GM06990 (cell line): ENCODE measurements around the gene AIRE.

Experiments used
- DNase-seq: peaks from one replicate; pipeline ENCODE4 v3.0.0-alpha.2; 2011; ENCODE audit not compliant: insufficient read length; ENCODE audit errors: extremely low read depth
- H3K27me3 ChIP-seq: replicated peaks from 2 replicates; pipeline ENCODE4 v1.6.0; 2011; ENCODE audit warnings: low read length; ENCODE audit not compliant: control insufficient read depth, insufficient read depth
- H3K36me3 ChIP-seq: 2 replicates; pipeline ENCODE4 v1.5.1; 2011; ENCODE audit warnings: low read length; ENCODE audit not compliant: control insufficient read depth, insufficient read depth
- H3K4me3 ChIP-seq: replicated peaks from 2 replicates; pipeline ENCODE4 v1.5.1; 2011; ENCODE audit warnings: low read depth, mild to moderate bottlenecking, control low read depth, low read length
- CTCF ChIP-seq: IDR thresholded peaks from 2 replicates; pipeline ENCODE4 v1.5.1; 2011; ENCODE audit warnings: low read length, control low read depth, mild to moderate bottlenecking, inconsistent platforms; ENCODE audit not compliant: insufficient read depth, poor library complexity, severe bottlenecking

The AIRE gene

DNA sequence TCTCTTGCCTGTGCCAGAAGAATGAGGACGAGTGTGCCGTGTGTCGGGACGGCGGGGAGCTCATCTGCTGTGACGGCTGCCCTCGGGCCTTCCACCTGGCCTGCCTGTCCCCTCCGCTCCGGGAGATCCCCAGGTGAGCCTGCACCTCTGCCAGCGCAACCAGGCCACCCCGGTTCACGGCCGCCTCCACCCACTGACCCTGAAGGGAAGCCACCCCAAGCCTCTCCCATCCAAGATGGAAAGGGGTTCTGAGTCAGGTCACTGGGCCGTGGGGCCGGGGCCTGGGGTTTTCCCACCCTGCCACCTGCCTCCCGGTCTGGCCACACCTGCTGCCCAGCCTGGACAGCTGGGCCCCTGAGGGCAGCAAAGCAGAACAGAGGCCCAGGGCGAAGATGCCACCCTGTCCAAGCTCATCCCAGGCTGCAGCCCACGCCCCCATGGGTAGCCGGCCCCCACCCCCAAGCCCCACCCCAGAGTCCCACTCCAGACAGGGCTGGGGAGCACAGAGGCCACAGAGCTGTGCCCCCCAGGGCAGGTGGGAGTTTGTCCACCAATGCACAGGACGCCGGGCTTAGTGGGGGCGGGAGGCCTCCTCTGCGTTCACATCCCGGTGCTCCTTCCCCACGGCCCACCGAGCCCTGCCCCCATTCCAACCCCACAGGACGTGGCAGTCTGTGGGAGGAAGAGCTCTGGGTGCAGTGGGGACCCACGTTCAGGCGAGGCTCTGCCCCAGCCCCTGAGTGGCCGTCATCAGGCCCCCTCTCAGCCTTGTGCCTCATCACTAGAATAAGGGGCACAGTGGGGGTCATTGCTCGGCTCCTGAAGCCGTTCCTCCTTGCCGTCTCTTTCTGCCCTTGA lies 5.6 kb downstream of the AIRE start:
- Histone ChIP-seq H3K4me3 (no peak overlapping the region), H3K36me3 (no peaks in the 10 kb centered on the region), H3K27me3 (no peaks in the 10 kb centered on the region)
- no peak for TF ChIP-seq CTCF
- DNase-seq, result peak; percentile 15

- no peak overlapping the region for H3K4me3 ChIP-seq
- H3K27me3 ChIP-seq, result no peaks in the 10 kb centered on the region
- peak; percentile 3 for DNase-seq
- TF ChIP-seq CTCF, result no peak
- no peaks in the 10 kb centered on the region for H3K36me3 ChIP-seq
Observed at GRCh38 chr21:44291936-44292811, 6.5 kb downstream of the AIRE start.

DNA sequence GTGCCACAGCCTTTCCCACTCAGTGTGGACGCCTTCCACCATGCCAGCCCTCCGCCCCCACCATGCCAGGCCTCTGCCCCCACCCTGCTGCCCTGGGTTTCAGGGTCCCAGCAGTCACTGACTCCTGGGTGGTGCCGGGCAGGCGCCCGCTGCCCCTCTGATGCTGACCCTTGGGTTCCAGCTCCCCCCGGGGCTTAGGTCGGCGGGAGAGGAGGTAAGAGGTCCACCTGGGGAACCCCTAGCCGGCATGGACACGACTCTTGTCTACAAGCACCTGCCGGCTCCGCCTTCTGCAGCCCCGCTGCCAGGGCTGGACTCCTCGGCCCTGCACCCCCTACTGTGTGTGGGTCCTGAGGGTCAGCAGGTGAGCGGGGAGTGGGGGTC lies 7.1 kb downstream of the AIRE start:
- no peaks in the 10 kb centered on the region for H3K36me3 ChIP-seq
- no peaks in the 10 kb centered on the region for H3K27me3 ChIP-seq
- no peak overlapping the region for H3K4me3 ChIP-seq
- no peak for TF ChIP-seq CTCF
- no peak for DNase-seq

DNA sequence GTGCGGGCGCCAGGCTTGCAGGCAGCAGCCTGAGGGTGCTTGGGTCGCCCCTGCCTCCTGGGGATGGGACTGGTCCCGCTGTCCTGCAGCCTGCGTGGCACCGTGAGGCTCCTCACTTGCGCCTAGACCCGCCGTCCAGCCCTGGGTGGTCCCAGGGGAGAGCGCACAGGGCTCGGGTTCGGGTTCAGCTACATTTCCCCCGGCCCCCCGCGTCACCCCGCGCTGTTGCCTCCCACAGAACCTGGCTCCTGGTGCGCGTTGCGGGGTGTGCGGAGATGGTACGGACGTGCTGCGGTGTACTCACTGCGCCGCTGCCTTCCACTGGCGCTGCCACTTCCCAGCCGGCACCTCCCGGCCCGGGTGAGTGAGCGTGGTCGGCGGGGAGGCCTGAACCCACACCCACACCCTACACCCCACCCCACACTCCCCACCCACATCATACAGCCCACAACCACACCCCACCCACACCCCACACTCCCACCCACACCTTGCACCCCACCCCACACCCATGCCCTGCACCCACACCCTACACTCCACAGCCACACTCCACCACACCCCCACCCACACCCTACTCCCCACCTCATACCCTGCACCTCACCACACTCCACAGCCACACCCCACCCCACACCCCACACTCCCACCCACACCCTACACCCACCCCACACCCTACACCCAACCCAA lies 8.0 kb downstream of the AIRE start:
- no peak for TF ChIP-seq CTCF
- Histone ChIP-seq H3K36me3 (no peaks in the 10 kb centered on the region), H3K27me3 (no peaks in the 10 kb centered on the region), H3K4me3 (no peak overlapping the region)
- DNase-seq, result no peak

DNA sequence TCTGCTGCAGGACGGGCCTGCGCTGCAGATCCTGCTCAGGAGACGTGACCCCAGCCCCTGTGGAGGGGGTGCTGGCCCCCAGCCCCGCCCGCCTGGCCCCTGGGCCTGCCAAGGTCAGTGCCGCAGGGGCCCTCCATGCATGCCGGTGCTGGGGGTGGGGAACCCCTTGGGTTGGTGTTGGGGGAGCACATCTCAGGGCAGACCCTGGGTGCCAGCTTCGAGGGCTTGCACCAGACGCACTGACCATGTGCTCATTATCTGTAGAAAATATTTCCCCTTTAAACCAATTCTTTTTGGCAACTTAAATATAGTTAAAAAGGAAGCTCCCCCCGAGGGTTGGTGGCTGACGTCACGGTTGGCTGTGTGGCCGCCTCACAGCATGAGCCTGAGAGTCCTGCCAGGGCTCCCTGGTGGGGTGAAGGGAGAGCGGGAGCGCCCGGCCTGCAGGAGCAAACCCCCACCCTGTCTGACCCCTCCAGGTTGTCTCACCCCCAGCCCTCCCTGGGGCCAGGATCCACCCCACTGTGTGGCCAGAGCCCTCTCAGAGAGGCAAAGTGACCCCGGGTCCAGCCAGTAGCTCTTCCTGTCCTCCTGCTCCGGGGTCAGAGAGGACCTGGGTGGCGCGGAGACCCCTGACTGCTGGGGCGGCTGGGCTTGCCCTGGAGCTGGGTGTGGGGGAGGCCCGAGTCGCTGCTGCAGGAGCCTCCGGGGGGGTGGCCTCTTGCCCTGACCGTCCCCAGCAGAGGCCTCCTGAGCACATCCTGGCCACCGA lies 8.9 kb downstream of the AIRE start:
- TF ChIP-seq CTCF, result no peak
- no peaks in the 10 kb centered on the region for H3K36me3 ChIP-seq
- H3K4me3 ChIP-seq, result no peak overlapping the region
- no peak for DNase-seq
- H3K27me3 ChIP-seq, result no peaks in the 10 kb centered on the region
